MM.1S (cell line): Measurements from ENCODE around the gene ZNF583.

ENCODE experiments used
- CTCF ChIP-seq: fragments of 300-600 bp; sonication (generic); IDR thresholded peaks from 2 replicates; pipeline ENCODE4 v1.5.1; 2016; ENCODE audit warnings: antibody characterized with exemption, low read length, mixed read lengths
- EZH2 ChIP-seq: fragments of 300-600 bp; sonication (generic); optimal IDR thresholded peaks from 2 replicates; pipeline ENCODE3; 2017; ENCODE audit warnings: low read depth, mild to moderate bottlenecking, antibody characterized with exemption, low read length, mixed read lengths
- EZH2phosphoT487 ChIP-seq: fragments of 300-600 bp; sonication (generic); IDR thresholded peaks from 2 replicates; pipeline ENCODE4 v1.6.1; 2018; ENCODE audit warnings: antibody characterized with exemption, low read length

- TF ChIP-seq CTCF (no peak), EZH2 (no peak), EZH2phosphoT487 (no peak)
Observed at GRCh38 chr19:56356944-56357343, 47.2 kb upstream of the ZNF583 start.
